Endothelial cell of umbilical vein (primary cell): ENCODE results near the gene CHKB. TPM values are rescaled to one million over a fixed set of nuclear protein-coding genes. Genes with fewer than 3 reads are reported as not detected.
A peak's percentile ranks its signal among the peaks of the same experiment; 100 is the strongest.

Experiments used
- BruUV-seq: library from RNA; stranded (reverse); fragments of 400-500 nt; replicated peaks from 2 replicates; lab custom pipeline; 2021; lab: Mats Ljungman, UMichigan
- CTCF ChIA-PET: fragments of 300-600, 350-600 bp; sonication (Branson Sonifier 250); formaldehyde crosslinking; loops from one replicate; lab custom pipeline; 2021; ENCODE audit warnings: antibody characterized with exemption, inconsistent platforms; lab: Charles Lee
- POLR2A ChIA-PET: fragments of 300-600, 350-600 bp; sonication (Branson Sonifier 250); formaldehyde crosslinking; loops from one replicate; lab custom pipeline; 2021; ENCODE audit warnings: antibody characterized with exemption, inconsistent platforms; lab: Charles Lee
- DNase-seq: peaks from one replicate; pipeline ENCODE4 v3.0.0-alpha.2; 2011; ENCODE audit warnings: low read depth, low spot score
- FAIRE-seq: peaks from 2 replicates; lab custom pipeline; 2011; peaks lifted over from hg19 to GRCh38; lab: Jason Lieb, UNC
- H2AFZ ChIP-seq: 2 replicates; pipeline ENCODE4 v1.6.0; 2012; ENCODE audit warnings: low read depth, low read length, control low read depth, inconsistent platforms
- H3K27ac ChIP-seq: 2 replicates; pipeline ENCODE4 v1.5.1; 2011; ENCODE audit warnings: low read depth, mild to moderate bottlenecking, control low read depth, low read length, moderate library complexity; ENCODE audit not compliant: insufficient read depth
- H3K27me3 ChIP-seq, 2 experiments: 2 replicates each; pipeline versions ENCODE4 v1.6.0 to v1.6.1; 2011; ENCODE audit warnings: low read length in 2 of 2, mixed read lengths in 1 of 2; ENCODE audit not compliant: control insufficient read depth in 2 of 2, insufficient read depth in 2 of 2
- H3K36me3 ChIP-seq, 2 experiments: 2 replicates in 1 of 2; 3 replicates in 1 of 2; pipeline ENCODE4 v1.5.1; 2011; ENCODE audit warnings: low read length in 2 of 2, mild to moderate bottlenecking in 1 of 2, moderate library complexity in 1 of 2; ENCODE audit not compliant: control insufficient read depth in 2 of 2, insufficient read depth in 2 of 2; ENCODE audit errors: extremely low read depth in 1 of 2
- H3K4me1 ChIP-seq: 3 replicates; pipeline ENCODE4 v1.5.1; 2011; ENCODE audit warnings: mild to moderate bottlenecking, low read length; ENCODE audit not compliant: control insufficient read depth, insufficient read depth; ENCODE audit errors: extremely low read depth
- H3K4me2 ChIP-seq: 2 replicates; pipeline ENCODE4 v1.6.1; 2011; ENCODE audit warnings: low read length, control low read depth, mixed read lengths; ENCODE audit not compliant: insufficient read depth
- H3K4me3 ChIP-seq, 3 experiments: fragments of 200-600 bp in 1 of 3; sonication (generic), shearing (Covaris generic) in 1 of 3; replicated peaks in 1 of 3; 2 replicates each; pipeline ENCODE4 v1.5.1; 2011 to 2016; ENCODE audit warnings: control low read depth in 3 of 3, low read length in 3 of 3, mild to moderate bottlenecking in 2 of 3, inconsistent platforms in 1 of 3, low read depth in 1 of 3, moderate library complexity in 1 of 3; ENCODE audit not compliant: insufficient read depth in 1 of 3
- H3K79me2 ChIP-seq: 2 replicates; pipeline ENCODE4 v1.6.0; 2012; ENCODE audit warnings: low read length, inconsistent platforms; ENCODE audit not compliant: control insufficient read depth, insufficient read depth
- H3K9ac ChIP-seq: replicated peaks from 2 replicates; pipeline ENCODE3; 2011; ENCODE audit warnings: low read length, control low read depth; ENCODE audit not compliant: insufficient read depth; ENCODE audit errors: extremely low read depth
- H3K9me1 ChIP-seq: replicated peaks from 3 replicates; pipeline ENCODE4 v1.6.0; 2011; ENCODE audit warnings: mild to moderate bottlenecking, low read length; ENCODE audit not compliant: control insufficient read depth, insufficient read depth; ENCODE audit errors: extremely low read depth
- H3K9me3 ChIP-seq: replicated peaks from 2 replicates; pipeline ENCODE4 v1.5.1; 2012; ENCODE audit warnings: low read length, inconsistent platforms; ENCODE audit not compliant: control insufficient read depth, insufficient read depth
- H4K20me1 ChIP-seq: replicated peaks from 2 replicates; pipeline ENCODE3; 2011; ENCODE audit warnings: mild to moderate bottlenecking, low read length; ENCODE audit not compliant: control insufficient read depth, insufficient read depth; ENCODE audit errors: extremely low read depth
- EZH2 ChIP-seq: IDR thresholded peaks from 2 replicates; pipeline ENCODE4 v1.6.1; 2012; ENCODE audit warnings: borderline replicate concordance, low read depth, mild to moderate bottlenecking, moderate library complexity, low read length, inconsistent platforms; ENCODE audit not compliant: severe bottlenecking
- FOS ChIP-seq: IDR thresholded peaks from 2 replicates; pipeline ENCODE4 v1.6.1; 2011; ENCODE audit warnings: mild to moderate bottlenecking, low read length, moderate library complexity, borderline replicate concordance; ENCODE audit not compliant: insufficient read depth
- JUN ChIP-seq: IDR thresholded peaks from 2 replicates; pipeline ENCODE4 v1.6.1; 2011; ENCODE audit warnings: borderline replicate concordance, low read depth; ENCODE audit not compliant: insufficient read length, insufficient read depth
- MYC ChIP-seq: IDR thresholded peaks from one replicate; pipeline ENCODE4 v1.6.1; 2011; ENCODE audit warnings: mild to moderate bottlenecking, low read depth, low read length
- dilution Hi-C: fragments of 300-500 bp; cut with MboI; formaldehyde crosslinking; loops from one replicate; pipeline ENCODE4 v1.15.0; 2019; ENCODE audit warnings: low sequenced_read_pairs; ENCODE audit not compliant: extremely low pct_ligation_motif_present
- intact Hi-C: fragments of 100-400 bp; cut with micrococcal nuclease; formaldehyde crosslinking; loops from one replicate; pipeline ENCODE4 v1.10.0; 2022
- polyA plus RNA-seq, 4 experiments: library from polyadenylated mRNA; depleted of rRNA in 3 of 4; stranded (reverse) in 3 of 4; unstranded in 1 of 4; fragments of >200 nt; gene quantifications; 2 replicates each; pipeline versions ENCODE4 v1.2.1 to v1.2.3, GENCODE V29; 2011 to 2012; ENCODE audit warnings: missing spikeins in 1 of 4
- total RNA-seq: library from RNA; stranded (reverse); gene quantifications from 2 replicates; pipeline ENCODE4 v1.2.3, GENCODE V29; 2021

The CHKB gene
- total and polyA plus RNA-seq, 2 donors (not counting 3 experiments of a cell fraction or from before 2014, with no cell fraction given), result 62.4 to 70.6 TPM

GRCh38 chr22:50547263-50547985 is 35.2 kb downstream of the CHKB start:
- FAIRE-seq, result no peak
- H3K79me2 ChIP-seq, result no peaks in the 10 kb centered on the region
- H3K27ac ChIP-seq, result no peak overlapping the region
- dilution Hi-C loops (no loop called here), intact Hi-C loops (no loop called here)
- no TSS peak for BruUV-seq
- H3K9me3 ChIP-seq, result no peaks in the 10 kb centered on the region
- H3K9ac ChIP-seq, result no peak overlapping the region
- TF ChIP-seq EZH2, result peak; percentile 84
- no peak for TF ChIP-seq MYC
- TF ChIP-seq JUN, result no peak
- no peak for TF ChIP-seq FOS
- no peaks in the 10 kb centered on the region for H3K36me3 ChIP-seq
- no peaks in the 10 kb centered on the region for H3K4me1 ChIP-seq
- no peak overlapping the region for H2AFZ ChIP-seq
- no peaks in the 10 kb centered on the region for H3K9me1 ChIP-seq
- DNase-seq, result no peak
- ChIA-PET POLR2A (interaction anchor here (0.7 kb wide), 1 partner anchor 23 kb away, joined by 4 read pairs; no protein-coding TSS in a partner anchor), CTCF (interaction anchor here (0.8 to 2.3 kb wide), 5 partner anchors 13 to 73 kb away, joined by 3 to 9 read pairs (median 4); partner anchors contain the start of genes SCO2 and SYCE3)
- H3K4me2 ChIP-seq, result no peak overlapping the region
- H3K27me3 ChIP-seq, result peaks cover 27 to 43% of the 10 kb centered on the region in 2 experiments
- H3K4me3 ChIP-seq, result no peak overlapping the region
- no peaks in the 10 kb centered on the region for H4K20me1 ChIP-seq
